Measurements from ENCODE around the gene SPPL3.
A peak's percentile ranks its signal among the peaks of the same experiment; 100 is the strongest.
"Not testable (repeated sequence)": the region's sequence is repeated elsewhere in the genome, so short reads cannot be mapped to it uniquely, and the experiment has no call there.

SPPL3 gene

DNA sequence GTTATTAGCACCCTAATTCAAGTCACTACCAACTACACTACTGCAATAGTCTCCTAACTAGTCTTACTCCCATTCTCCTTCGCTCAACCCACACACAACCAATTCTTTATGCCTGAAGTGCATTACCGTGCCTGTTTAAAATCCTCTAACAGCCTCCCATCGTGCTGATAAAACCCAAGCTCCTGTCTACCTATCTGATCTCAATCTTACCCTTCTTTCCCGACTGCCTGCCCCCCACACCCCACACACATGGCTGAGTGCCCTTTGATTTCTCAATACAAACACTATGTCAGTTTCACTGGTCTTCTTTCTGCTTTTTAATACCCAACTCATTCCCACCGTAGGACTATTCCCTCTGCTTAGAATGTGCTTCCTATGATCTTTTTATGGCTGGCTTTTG lies 59.9 kb downstream of the SPPL3 start:
- no peak for DNase-seq (ENCODE audit: low spot score)

GRCh38 chr12:120843472-120843871 lies 60.7 kb downstream of the SPPL3 start:
- no peak for DNase-seq (ENCODE audit: low spot score)

GRCh38 chr12:120842595-120842994 lies 61.6 kb downstream of the SPPL3 start:
- no peak for DNase-seq (ENCODE audit: low spot score)

GRCh38 chr12:120841525-120841924 lies 62.6 kb downstream of the SPPL3 start:
- DNase-seq (ENCODE audit: low spot score), result no peak

DNA sequence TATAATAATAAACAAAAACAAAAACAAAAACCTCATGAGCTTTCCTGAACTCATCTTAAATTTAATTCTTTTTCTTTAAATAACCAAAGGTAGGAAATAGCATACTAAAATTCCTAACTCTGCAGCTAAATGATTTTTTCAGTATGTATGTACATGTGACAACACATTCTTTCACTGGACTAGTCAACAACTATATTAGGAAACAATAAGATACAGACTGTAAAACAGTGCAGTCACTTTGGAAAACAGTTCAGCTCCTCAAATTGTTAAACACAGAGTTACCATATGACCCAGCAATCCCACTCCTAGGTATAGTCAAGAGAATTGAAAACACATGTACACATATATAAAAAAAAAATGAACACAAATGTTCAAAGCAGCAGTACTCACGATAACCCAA lies 64.7 kb downstream of the SPPL3 start:
- no peak for DNase-seq (ENCODE audit: low spot score)

GRCh38 chr12:120838629-120839383 lies 65.4 kb downstream of the SPPL3 start:
- DNase-seq (ENCODE audit: low spot score), result not testable (repeated sequence)

- no peak for DNase-seq (ENCODE audit: low spot score)
Observed at GRCh38 chr12:120836114-120836684, 68.0 kb downstream of the SPPL3 start.

DNA sequence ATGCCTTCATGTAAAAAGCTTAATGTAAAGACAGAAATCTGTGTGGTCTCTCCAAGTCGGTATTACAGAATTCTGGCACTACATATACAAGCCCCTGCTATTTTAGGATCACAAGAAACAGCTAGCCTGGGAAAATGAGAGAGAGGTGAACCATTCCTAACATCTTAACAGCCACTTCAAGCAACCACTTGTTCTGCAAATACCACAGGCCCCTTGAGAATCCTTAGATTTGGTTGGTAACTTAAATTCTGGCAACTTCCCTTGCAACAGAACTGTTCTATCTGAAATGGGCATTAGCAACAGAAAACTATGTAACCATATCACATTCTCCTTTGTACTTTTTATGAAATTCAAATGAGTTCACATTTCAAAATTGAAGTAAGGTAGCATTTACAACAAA lies 68.5 kb downstream of the SPPL3 start:
- DNase-seq (ENCODE audit: low spot score), result no peak

DNA sequence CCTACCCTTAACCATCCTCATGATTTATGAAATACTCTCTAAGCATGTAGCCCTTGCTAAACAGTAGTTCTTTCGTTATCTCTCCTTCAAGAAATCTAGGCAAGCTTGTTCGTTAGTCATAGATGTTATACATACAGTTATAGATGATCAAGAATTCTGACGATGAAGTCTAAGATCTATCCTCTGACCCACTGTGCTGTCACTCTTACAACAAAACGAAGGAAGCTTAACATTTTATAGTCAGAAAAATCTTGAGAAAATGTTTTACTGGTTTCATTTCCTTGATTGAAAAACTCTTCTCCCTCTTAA lies 68.9 kb downstream of the SPPL3 start:
- no peak for DNase-seq (ENCODE audit: low spot score)

DNA sequence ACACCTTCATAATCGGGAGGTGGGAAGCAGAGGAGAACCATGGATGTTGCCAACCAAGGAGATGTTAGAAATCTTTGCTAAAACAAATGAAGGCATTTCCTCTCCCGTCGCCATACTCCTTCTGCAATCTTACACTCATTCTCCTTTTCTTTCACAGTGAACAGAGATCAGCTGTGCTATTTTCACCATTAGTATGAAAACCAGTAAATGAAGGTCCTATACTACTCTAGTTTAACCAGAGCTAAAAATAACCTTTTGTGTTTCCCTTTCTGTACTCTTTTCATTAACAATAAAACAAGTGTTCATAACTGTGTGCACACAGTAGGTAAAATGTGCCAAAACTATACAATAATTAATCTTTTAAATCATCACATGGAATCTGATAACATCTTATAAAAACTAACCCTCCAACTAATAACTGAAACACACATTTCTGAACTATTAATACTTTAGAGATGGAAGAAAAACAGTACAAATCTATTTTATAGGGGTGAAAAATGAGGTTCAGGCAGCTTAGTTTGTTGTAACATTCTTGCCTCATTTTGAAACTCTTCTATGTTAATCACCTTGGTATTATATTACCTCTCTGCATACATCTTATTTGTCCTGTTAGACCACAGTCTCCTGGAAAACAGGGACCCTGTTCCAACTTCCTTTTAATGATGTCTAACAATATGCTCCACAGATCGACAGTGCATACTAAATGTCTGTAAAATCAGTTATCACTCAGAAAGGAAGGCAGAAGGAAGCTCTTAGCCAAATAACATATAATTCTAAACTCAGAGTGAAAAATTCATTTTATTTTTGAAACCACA lies 69.5 kb downstream of the SPPL3 start:
- DNase-seq (ENCODE audit: low spot score), result no peak

- no peak for DNase-seq (ENCODE audit: low spot score)
Observed at GRCh38 chr12:120833849-120834248, 70.3 kb downstream of the SPPL3 start.

- no peak for DNase-seq (ENCODE audit: low spot score)
Observed at GRCh38 chr12:120832737-120833136, 71.4 kb downstream of the SPPL3 start.

DNA sequence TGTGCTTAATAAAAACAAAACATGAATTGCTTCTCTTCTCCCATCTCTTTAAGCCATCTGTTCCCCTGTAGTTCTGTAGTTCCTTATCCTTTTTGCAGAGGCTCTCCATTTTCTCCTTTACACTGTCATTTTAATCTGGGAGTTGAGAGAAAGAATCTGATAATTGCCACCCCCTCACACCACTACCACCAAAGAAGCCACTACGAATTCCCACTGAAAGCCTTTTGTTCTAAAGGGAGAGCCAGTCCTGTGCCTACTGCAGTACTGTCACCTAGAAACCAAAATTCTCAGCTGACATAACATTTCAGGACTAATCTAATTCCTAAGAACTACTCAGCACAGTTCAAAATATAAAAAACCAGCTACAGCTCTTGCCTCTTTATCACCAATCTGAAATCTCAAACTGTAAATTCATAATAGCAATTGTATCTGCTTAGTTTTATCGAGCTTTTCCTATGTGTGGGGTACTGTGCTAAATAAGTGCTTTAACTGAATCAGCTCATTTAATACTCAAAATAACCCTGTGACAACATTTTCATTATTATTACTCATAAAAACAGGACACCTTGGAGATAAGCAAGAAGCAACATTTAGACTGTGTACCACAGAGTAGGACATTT lies 72.4 kb downstream of the SPPL3 start:
- no peak for DNase-seq (ENCODE audit: low spot score)

- DNase-seq (ENCODE audit: low spot score), result no peak
Observed at GRCh38 chr12:120830966-120831365, 73.2 kb downstream of the SPPL3 start.

- DNase-seq (ENCODE audit: low spot score), result peak; percentile 26
Observed at GRCh38 chr12:120830052-120830940, 73.9 kb downstream of the SPPL3 start.

DNA sequence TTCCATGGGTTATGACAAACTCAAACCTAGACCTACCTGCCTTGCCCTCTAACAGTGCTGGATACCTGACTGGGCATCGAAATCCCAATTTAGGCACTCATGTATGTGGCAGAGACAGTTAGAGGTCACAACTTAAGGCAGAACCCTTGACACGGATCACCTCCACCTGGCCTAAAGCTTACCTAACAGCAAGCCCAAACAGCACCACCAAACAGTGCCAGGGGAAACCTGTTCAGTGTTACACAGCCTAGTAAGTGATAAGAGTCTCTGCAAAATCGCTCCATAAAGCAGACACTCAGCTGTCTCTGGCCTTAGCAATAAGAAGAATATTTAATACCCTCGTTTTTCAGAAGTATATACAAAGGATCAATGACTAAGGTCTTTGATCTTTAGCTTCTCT lies 77.8 kb downstream of the SPPL3 start:
- DNase-seq (ENCODE audit: low spot score), result no peak

DNA sequence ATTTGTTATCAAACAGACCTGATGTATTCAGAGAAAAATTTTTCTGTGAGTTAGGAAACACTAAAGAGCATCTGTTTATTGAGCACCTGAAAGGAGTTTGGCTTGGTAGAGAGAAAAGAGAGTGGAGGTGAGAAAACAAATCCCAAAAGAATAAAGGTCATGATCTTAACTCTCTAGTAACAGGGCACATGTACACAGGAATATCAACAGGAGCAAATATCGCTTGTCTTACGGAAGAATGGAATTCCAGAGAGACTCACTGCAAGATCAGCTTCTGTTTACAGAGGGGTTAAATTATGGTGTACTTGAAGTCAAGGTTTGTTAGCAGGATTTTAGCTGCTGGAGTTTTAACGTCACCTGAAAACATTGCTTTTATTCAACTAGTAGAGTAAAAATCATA lies 78.8 kb downstream of the SPPL3 start:
- no peak for DNase-seq (ENCODE audit: low spot score)

DNA sequence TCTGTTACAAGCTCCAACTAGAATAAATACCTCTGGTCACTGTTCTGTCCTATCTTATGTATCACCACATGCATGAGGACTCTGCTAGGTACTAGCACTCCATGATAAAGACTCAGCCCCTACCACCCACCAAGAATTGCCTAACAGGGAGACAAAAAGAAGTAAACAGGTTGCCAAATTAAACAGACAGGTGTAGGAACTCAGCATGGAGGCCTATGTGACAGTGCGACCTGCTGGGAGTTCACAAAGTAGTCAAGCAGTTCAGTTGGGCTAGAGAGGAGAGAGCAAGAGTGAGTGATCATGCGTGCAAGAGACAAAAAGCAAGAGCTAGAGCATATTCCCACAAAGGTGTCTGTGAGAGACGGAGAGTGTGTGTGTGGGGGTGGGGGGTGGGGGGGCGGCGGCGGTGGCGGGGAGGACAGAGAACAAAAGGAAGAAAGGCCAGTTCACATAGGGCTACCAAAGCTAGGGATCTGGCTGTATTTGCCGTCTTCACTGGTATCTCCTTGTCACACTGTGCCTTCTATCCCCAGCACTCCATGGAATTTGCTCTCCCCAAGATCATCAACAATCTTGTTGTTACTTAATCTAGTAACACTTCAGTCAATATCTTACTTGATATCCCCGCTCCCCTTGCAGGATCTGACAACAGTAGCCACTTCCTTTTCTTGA lies 81.2 kb downstream of the SPPL3 start:
- DNase-seq (ENCODE audit: low spot score), result no peak

- DNase-seq (ENCODE audit: low spot score), result no peak
Observed at GRCh38 chr12:120821878-120822277, 82.3 kb downstream of the SPPL3 start.

- no peak for DNase-seq (ENCODE audit: low spot score)
Observed at GRCh38 chr12:120820884-120821510, 83.2 kb downstream of the SPPL3 start.

GRCh38 chr12:120818416-120818815 lies 85.7 kb downstream of the SPPL3 start:
- DNase-seq (ENCODE audit: low spot score), result no peak
